ENCODE measurements around the gene SLC11A1.

Gene SLC11A1

GRCh38 chr2:218418321-218418716 is 36.2 kb downstream of the SLC11A1 start:
- no peak for ATAC-seq
- TF ChIP-seq CSDC2 (CRISPR knock-in tag; IDR thresholded peaks at IDR 0.05) (no peak), CREB5 (CRISPR knock-in tag; IDR thresholded peaks at IDR 0.05; ENCODE audit: low read depth) (no peak), GLIS3 (CRISPR knock-in tag; IDR thresholded peaks at IDR 0.05) (no peak), ZFP30 (CRISPR knock-in tag; IDR thresholded peaks at IDR 0.05) (no peak), ARNTL (CRISPR knock-in tag; IDR thresholded peaks at IDR 0.05; ENCODE audit: borderline replicate concordance, low read depth) (no peak), ZC3H10 (CRISPR knock-in tag; IDR thresholded peaks at IDR 0.05) (no peak), BACH2 (CRISPR knock-in tag; IDR thresholded peaks at IDR 0.05; ENCODE audit: borderline replicate concordance) (no peak), ZNF8 (CRISPR knock-in tag; IDR thresholded peaks at IDR 0.05) (no peak), POU6F1 (CRISPR knock-in tag; IDR thresholded peaks at IDR 0.05; ENCODE audit: borderline replicate concordance, low read depth) (no peak), ISL1 (CRISPR knock-in tag; IDR thresholded peaks at IDR 0.05) (no peak), OSR1 (CRISPR knock-in tag; IDR thresholded peaks at IDR 0.05) (no peak), PPARA (CRISPR knock-in tag; IDR thresholded peaks at IDR 0.05; ENCODE audit: borderline replicate concordance) (no peak)

GRCh38 chr2:218418717-218419458 is 36.8 kb downstream of the SLC11A1 start, which contains the start of gene VIL1:
Gene VIL1 (plus strand): TSS chr2:218419123. CDS start chr2:218423779, 4,656 bp downstream.
- ATAC-seq = no peak

More at GRCh38 chr2:218418717-218419458, 36.8 kb downstream of the SLC11A1 start, which contains the start of gene VIL1:
- TF ChIP-seq CSDC2 (CRISPR knock-in tag; IDR thresholded peaks at IDR 0.05) (no peak), ZNF70 (CRISPR knock-in tag; IDR thresholded peaks at IDR 0.05) (no peak), ARNTL (CRISPR knock-in tag; IDR thresholded peaks at IDR 0.05; ENCODE audit: borderline replicate concordance, low read depth) (no peak), ZFP30 (CRISPR knock-in tag; IDR thresholded peaks at IDR 0.05) (no peak), CREB5 (CRISPR knock-in tag; IDR thresholded peaks at IDR 0.05; ENCODE audit: low read depth) (no peak), ESRRG (CRISPR knock-in tag; IDR thresholded peaks at IDR 0.05) (no peak), PATZ1 (CRISPR knock-in tag; IDR thresholded peaks at IDR 0.05; ENCODE audit: borderline replicate concordance) (no peak), CSRNP3 (CRISPR knock-in tag; IDR thresholded peaks at IDR 0.05) (no peak)
